ENCODE data around the gene LARP1B.

GRCh38 chr4:128135391-128135790, 74.3 kb downstream of the LARP1B start:
- TF ChIP-seq CTCF (IDR thresholded peaks at IDR 0.05), result no peak
- TF ChIP-seq ZFX (IDR thresholded peaks at IDR 0.05; ENCODE audit: borderline replicate concordance), result no peak

Measured in 22Rv1 (cell line).